Tibial nerve (tissue), 3 donors: ENCODE measurements around the gene PTGES3.

ENCODE experiments used
- POLR2A ChIP-seq, 2 donors: fragments of 450-650 bp; IDR thresholded peaks; one replicate each; pipeline ENCODE4 v1.6.1; 2017; ENCODE audit warnings: antibody characterized with exemption in 2 of 2, mild to moderate bottlenecking in 2 of 2, moderate library complexity in 2 of 2
- TF ChIP-seq, protein P1 (sequence below), 5 experiments: fragments of 200-600 bp in 3 of 5; fragments of 450-650 bp in 2 of 5; sonication (generic) in 3 of 5; IDR thresholded peaks; one replicate each; pipeline ENCODE4 v1.5.1; 2016 to 2019; ENCODE audit warnings: antibody characterized with exemption in 5 of 5, mild to moderate bottlenecking in 3 of 5, moderate library complexity in 2 of 5

GRCh38 chr12:56721216-56721615 lies 33.1 kb upstream of the PTGES3 start:
- no peak for TF ChIP-seq POLR2A (IDR thresholded peaks at IDR 0.05)
- TF ChIP-seq, protein P1, sequence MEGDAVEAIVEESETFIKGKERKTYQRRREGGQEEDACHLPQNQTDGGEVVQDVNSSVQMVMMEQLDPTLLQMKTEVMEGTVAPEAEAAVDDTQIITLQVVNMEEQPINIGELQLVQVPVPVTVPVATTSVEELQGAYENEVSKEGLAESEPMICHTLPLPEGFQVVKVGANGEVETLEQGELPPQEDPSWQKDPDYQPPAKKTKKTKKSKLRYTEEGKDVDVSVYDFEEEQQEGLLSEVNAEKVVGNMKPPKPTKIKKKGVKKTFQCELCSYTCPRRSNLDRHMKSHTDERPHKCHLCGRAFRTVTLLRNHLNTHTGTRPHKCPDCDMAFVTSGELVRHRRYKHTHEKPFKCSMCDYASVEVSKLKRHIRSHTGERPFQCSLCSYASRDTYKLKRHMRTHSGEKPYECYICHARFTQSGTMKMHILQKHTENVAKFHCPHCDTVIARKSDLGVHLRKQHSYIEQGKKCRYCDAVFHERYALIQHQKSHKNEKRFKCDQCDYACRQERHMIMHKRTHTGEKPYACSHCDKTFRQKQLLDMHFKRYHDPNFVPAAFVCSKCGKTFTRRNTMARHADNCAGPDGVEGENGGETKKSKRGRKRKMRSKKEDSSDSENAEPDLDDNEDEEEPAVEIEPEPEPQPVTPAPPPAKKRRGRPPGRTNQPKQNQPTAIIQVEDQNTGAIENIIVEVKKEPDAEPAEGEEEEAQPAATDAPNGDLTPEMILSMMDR (IDR thresholded peaks at IDR 0.05), result no peak
